HG02943 (cell line): ENCODE data around the gene GALNTL6.
"Not testable (repeated sequence)": the region's sequence is repeated elsewhere in the genome, so short reads cannot be mapped to it uniquely, and the experiment has no call there.

Experiments
- ATAC-seq: cut with Tn5 transposase; IDR thresholded peaks from one replicate; pipeline ENCODE4 v1.9.1; 2021; ENCODE audit warnings: mild to moderate bottlenecking, low read depth, moderate library complexity; ENCODE audit not compliant: unreplicated experiment

Gene GALNTL6

DNA sequence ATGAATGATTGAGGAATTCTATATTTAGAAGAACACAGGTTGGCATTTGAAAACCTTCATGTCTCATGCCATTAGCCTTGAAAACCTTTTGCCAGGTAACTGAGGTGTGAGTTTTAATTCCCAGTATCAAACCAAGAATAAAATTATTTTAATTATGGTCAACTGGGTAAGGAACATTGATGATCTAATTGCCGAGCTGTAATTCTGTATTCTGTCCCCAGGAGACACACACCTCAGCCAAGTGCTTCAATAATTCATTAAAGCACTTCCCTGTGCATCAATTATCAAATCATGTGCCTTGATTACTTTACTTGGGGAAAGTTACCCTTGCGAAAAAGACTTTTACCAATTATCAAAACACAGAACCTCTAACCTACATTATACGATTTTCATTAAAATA lies 1023.5 kb downstream of the GALNTL6 start:
- ATAC-seq: no peak

DNA sequence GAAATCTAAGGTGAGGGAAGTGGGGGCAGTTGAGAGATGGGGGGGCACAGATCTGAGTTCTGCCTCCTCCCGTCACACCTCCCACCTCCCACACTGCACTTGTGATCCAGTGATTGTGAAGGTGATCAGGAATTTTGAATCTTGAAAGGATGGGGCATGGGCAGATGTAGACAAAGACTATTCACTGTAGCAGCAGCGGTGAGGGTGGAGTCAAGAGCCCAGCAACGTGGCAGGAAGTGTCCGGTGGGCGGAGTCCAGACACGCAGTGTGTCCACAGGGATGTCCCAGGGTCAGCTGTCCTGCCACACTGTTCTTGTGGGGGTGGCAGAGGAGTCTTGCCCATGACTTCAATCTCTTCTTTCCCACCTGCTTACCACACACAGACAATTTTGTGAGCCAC lies 1024.9 kb downstream of the GALNTL6 start:
- no peak for ATAC-seq

DNA sequence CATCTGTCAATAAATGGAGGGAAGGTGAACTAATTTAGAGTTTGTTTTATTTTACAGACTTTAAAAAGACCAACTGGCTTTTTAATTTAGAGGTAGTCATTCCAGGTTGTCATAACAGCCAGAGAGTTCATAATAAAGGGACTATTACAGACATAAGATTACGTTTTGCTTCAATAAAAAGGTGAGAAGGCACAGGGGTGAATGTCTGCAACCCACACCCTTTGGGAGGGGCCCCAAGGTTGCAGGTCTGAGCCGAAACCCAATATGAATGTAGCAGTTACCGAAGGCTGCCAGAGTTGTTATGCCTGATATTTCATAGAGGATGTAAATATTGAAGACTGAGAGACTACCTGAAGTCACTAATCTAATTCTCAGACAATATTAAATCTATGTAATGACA lies 1025.7 kb downstream of the GALNTL6 start:
- no peak for ATAC-seq

DNA sequence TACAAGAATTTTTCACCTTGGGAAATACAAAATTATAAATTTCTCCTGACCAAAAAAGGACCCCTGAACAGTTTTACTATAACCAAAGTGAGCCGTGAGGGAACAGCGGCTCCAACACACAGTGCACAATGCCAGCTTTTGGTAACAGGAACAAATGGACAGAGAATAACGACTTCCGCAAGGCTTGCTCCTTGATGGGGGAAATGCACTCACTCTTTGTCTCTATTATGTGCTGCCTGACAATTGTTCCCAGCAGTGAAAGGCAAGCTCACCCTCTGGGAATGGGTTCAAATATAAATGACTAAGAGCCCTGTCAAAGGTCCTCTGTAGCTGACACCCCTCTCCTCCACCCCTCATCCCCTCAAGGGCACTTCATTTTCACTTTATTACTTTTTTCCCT lies 1029.6 kb downstream of the GALNTL6 start:
- ATAC-seq: no peak

DNA sequence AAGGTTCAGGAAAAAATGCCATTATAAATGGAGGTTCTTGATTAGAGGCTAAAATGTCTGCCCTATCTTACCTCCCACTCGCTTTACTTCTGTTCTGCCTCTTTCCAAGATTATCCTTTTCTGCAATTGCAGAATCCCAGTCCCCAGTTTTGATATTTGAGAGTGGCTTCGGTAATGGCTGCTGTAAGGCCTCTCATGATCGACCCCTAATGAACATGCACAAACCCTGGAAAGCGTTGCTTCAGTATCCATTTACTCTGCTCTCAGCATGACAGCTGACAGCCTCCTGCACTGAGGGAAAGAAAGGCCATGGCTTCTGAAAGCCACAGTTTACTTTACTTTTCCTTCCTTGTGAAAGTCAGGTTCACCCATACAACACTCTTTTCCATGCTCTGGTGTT lies 1030.0 kb downstream of the GALNTL6 start:
- no peak for ATAC-seq

DNA sequence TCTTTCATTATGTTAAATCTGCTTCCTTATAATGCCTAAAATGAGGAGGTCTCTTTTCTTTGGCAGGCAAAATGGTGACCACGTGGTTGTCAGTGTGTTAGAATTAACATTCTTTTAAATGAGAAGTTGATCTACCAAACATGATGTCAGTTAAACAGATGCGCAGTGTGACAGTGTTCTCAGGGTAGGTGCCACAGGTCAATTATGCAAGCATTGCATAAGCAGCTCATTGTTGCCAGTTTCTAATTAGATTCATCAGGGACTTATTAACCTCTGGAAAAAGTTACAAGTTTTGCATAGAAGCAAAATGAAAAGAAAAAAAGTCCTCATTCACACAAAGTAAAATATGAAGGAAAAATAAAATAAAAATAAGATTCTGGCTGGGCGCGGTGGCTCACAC lies 1031.4 kb downstream of the GALNTL6 start:
- ATAC-seq: no peak

DNA sequence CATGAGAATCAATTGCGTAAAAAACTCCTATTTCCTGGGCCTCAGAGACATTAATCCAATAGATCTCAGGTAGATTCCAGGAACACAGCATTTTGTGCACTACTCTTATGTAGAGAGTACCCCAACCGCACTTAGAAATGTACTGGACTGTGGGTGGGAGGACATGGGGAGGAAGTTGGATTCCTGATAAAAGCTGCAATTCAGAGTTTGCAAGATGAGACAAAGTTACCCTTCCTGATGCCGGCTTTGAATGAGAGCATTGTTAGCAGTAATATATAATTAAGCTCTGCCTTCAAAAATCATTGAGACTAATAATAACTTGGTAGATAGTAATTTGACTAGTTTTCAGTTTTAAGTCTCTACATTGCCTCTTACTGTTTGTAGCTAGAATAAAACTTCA lies 1032.1 kb downstream of the GALNTL6 start:
- ATAC-seq: no peak

DNA sequence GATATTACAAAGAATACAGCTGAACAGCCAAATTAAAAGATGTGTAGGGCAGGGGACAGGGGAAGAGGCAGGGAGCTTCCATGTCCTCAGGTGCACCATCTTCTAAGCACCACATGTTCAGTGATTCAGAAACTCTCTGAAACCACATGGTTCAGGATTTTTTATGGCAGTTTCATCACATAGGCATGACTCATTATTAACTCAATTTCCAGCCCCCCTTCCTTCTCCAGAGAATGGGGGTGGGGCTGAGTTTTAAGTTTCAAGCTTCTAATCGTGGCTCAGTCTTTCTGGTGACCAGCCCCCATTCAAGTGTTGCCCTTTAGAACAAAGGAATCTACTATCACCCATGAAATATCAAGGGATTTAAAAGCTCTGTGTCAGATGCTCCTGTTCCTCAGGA lies 1037.6 kb downstream of the GALNTL6 start:
- ATAC-seq: no peak

DNA sequence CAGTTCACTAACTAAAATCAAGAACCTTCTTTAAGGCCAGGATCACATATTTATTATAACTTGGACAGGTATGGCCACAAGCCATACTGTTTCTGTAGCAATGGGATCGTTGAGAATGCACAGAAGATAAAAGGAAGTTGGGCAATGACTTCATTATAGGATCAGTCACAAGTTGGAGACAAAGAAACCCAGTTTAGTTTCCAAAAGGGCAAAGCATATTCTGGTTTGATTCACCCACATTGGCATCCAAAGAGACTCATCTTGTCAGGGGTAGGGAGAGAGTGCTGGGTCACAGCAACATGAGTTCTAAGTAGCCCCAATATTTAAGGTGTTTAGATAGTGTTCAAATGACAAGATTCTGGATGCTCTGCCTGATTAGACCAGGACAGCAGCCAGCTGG lies 1038.3 kb downstream of the GALNTL6 start:
- no peak for ATAC-seq

DNA sequence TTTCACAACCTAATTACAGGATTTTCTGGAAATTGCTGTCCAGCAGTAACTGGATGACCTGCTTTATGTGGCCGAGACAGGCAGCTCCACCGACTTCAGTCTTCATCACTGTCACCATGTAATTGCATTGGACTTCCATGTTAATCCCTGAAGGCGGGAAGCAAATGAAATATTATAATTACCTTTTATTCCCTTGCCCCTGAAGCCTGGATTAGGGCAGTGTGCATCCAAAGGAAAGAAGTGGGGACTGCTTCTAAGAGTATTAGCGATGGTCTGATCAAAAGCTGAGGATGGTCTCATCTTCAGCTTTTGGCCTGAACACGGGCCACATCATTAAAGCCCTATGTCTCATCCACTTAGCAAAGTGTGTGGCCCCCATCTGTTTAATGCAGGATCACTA lies 1043.8 kb downstream of the GALNTL6 start:
- ATAC-seq: no peak

DNA sequence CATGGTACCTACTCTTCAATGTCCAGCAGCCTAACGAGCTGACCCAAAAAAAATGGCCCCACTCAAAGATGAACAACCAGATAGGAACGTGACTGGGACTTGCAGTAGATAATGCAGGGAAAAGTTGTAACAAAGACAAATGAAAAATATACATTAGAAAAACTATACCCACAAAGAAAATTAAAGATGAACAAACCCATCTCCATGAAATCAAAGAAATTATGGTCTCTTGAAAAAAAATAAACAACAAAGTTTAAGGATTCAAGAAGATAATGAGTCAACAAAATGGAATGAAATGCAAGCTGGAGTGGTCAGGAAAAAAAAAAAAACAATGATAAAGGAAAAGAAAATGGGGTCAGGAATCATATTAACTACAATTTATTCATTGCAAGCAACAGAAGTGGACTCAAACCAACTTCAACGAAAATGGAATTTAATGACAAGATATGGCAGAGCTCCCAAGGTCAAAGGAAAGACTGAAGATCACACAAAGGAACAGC lies 1045.6 kb downstream of the GALNTL6 start:
- ATAC-seq: no peak

DNA sequence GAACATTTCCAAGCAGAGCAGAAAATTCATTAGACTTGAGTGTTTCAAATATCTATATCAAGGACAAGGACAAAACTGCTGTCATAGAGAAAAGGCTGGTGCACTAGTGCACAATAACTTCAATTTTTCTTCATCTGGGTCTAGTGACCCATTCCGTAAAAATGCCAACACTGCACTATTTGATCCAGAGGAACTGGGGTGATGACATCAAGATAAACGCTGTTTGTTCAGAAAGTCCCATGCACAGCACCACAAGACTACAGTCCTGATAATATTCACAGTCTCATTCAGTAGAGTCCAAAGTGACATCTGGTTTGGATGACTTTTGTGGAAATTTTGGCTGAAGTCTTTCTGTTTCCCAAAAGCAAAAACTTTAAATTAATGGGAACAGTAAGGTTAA lies 1051.9 kb downstream of the GALNTL6 start:
- no peak for ATAC-seq

DNA sequence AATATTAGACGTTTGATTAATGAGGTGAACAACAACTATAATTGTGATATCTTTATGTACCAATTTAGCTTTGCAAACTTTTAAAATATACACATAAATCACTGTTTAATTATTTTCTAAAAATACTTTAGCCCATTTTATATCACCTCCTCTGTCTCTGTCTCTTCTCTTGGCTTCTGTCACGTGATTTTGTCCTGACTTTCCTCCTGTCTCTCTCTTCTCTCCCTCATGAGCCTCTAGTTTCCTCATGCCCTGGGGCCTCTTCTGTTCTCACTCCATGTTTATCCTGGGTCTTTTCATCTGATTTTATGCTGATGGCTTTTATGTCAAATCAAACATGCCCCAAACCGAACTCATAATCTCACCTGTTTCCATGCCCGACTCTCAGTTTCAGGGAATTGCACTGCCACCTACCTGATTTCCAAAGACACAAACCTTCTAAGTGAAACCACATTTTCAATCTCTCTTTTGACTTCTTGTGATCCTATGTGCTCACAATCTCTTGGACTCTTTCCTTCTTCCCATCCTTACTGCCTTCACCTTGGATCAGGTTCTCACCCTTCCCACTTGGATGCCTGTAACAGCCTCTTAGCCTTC lies 1052.4 kb downstream of the GALNTL6 start:
- no peak for ATAC-seq

DNA sequence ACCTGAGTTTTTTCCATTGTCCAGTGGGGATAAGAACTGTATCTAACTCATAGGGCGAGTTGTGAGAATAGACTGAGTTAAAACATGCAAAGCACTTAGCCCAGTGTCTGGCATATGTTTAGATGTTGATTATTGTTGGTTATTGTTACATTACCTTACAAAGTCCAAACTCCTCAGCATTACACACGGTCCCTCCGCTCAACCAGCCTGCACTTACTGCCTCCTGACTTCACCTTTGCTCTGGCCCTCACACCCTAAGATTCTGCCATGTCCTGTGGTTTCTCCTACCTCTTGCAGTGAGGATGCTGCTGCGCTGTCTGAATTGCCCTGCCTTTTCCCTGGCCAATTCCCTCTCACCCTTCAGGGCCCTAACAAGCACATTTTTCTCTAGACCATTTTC lies 1053.2 kb downstream of the GALNTL6 start:
- no peak for ATAC-seq

DNA sequence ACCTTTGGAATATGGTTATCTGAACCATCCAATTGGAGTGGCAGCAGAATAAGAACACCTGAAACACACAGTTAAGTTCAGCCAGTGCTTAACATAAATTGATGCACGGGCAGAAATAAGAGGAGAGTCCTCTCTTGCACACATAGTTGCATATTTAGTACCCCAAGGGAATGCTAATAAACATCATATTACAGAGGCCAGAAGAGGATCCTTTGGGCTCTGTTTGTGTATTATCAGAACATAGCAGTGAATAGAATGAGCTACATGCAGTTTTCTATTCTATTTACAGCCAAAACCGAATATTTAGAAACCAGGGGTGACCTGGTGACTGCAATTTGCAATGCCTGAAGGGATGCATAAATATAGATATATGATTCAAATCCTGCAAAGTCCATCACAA lies 1054.6 kb downstream of the GALNTL6 start:
- no peak for ATAC-seq

DNA sequence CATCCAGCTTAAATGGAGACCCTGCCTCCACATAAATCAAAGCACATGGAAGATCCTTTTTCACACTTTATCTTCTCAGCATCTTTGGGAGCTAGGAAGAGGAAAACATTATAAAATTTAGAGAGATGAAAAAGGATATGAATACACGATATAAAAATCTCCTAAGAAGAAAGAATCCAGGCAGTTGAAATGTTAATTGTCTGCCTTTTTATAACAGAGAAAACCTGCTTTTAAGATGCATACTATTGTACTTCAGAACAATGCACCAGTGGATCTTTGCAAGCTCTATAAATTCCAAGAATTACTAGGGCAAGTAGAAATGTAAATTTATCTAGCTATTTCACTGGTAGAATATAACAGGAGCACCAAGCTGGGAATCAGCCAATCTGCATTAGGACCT lies 1055.1 kb downstream of the GALNTL6 start:
- ATAC-seq: no peak

DNA sequence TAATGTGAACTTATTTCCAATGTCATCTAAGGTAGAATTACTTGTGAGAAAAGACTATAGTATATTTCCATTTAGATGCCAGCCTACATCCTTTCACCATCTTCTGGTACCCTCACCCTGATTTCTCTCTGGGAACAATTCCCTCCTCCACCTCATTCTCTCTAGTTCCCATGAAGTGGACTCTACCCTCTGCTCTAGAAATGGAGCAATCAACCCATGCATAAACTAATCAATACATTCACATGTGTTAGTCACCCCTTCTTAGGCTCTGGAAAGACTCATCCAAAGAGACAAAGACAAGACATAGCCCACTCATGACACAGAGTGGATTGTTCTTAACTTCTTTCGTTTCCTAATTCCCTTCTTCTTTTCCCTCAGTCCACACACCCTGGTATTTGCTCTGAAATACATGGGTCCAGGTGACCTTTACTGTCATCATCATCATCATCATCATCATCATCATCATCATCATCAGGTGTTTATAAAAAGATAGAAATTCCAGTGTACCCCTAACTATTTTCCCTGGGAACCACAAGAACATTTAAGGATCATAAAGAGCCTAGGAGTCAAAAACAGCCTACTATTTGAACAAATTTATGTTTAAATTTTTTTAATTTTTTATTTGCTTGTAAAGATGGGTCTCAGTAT lies 1056.5 kb downstream of the GALNTL6 start:
- no peak for ATAC-seq

DNA sequence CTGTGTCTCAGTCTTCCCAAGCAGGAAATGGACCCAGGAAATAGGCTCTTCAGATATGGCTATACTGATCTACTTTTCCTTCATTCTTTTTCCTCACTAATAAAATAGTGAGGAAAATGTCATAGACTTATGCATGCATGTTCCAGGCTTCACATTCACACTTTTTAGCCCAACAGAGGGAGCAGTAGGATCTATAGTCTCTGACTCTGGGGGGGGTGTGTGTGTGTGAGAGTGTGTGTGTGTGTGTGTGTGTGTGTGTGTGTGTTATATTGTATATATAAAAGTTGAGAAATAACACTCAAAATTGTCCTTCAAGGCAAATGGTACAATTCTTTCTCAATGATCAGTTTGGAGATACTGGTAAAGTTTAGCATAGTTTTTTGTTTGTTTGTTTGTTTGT lies 1058.2 kb downstream of the GALNTL6 start:
- no peak for ATAC-seq

DNA sequence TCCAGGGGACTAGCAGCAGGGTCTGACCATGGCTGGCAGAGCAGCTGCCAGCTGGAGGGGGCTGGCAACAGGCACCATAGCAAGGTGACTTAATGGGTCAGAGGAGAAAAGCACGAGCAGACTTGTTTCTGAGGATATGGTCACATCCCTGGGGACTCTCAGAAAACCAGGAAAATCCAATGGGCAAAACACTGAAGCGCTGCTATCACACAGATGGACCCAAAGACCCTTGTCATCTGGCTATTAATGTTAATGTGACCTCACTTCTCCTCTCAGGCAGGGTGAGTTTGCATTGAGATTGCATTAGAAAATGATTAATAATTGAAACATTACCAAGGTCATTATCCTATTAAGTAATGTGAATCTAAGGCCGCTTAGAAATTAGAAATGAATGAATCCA lies 1061.7 kb downstream of the GALNTL6 start:
- no peak for ATAC-seq

DNA sequence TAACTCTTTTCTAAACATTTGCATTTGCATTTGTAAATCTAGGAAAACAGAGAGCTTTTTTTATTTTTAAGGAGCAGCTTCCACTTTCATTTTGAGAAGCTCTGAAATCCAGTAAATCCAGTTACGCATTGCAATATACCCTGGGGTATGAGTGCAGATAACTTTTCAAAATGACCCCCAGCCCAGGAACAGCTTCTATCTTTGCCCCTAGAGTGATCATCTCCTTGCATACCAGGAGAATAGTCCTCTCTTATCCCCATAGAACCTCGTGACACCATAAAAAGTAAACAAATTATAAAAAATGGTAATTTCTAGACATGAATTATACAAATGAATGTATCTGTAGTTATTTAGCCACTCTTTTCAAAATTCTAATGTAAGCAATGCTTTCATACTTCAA lies 1063.2 kb downstream of the GALNTL6 start:
- no peak for ATAC-seq

DNA sequence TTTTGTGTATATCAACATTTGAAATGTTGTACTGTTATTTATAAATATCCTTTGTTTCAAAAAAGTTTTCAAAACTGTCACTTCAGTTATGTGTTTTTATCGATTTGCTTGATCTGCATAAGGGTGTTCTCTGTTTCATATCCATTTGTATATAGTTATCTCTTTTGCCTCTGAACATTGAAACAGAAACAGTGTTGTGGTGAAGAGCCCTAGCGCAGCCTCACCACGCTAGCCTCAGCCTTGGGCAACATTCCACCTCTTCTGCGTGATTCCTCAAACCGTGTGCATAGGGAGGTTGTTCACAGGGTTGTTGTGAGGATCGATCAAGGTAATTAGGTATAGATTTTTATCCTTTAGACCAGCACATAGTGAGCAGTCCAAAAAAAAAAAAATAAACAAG lies 1068.4 kb downstream of the GALNTL6 start:
- no peak for ATAC-seq

DNA sequence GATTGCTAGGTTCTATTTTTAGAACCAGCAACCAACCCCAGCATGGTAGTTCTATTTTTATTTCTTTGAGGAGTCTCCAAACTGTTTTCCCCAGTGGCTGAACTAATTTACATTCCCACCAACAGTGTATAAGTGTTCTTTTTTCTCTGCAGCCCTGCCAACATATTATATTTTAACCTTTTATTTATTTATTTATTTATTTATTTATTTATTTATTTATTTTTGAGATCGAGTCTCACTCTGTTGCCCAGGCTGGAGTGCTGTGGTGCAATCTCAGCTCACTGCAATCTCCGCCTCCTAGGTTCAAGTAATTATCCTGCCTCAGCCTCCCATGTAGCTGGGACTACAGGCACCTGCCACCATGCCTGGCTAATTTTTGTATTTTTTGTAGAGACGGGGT lies 1074.2 kb downstream of the GALNTL6 start:
- not testable (repeated sequence) for ATAC-seq

DNA sequence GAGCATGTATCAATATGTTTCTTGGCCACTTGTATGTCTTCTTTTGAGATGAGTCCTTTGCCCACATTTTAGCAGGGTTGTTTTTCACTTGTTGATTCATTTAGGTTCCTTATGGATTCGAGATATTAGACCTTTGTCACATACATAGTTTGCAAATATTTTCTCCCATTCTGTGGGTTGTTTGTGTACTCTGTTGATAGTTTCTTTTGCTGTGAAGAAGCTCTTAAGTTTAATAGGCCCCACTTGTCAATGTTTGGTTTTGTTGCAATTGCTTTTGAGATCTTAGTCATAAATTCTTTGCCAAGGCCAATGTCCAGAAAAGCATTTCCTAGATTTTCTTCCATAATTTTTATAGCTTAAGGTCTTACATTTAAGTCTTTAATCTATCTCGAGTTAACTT lies 1074.8 kb downstream of the GALNTL6 start:
- ATAC-seq: no peak
